ENCODE data around the gene ANKRD37.
"Not testable (repeated sequence)": the region's sequence is repeated elsewhere in the genome, so short reads cannot be mapped to it uniquely, and the experiment has no call there.

Gene ANKRD37, protein sequence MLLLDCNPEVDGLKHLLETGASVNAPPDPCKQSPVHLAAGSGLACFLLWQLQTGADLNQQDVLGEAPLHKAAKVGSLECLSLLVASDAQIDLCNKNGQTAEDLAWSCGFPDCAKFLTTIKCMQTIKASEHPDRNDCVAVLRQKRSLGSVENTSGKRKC

DNA sequence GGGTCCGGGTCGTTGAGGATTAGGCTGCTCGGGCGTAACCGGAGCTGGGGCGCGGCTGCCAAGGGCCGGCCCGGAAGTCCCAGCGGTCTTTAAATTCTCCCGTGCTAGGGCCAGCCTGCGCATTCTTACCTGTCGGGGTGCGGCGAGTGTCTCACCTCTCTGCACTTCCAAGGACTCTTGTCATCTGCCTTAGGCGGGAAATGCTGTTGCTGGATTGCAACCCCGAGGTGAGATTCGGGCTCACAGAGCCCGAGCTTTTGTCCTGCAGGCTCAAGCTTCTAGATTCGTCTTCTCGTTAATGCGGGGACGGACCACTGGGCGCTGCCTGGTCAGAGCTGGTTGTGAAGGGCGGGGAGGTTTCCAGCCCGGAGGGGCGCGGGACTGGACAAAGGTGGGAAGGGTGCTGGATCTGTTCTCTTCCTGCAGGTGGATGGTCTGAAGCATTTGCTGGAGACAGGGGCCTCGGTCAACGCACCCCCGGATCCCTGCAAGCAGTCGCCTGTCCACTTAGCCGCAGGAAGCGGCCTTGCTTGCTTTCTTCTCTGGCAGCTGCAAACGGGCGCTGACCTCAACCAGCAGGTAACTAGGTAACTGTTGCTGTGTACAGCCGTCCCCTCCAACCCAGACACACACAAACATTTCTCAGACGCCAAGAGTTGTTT is at the start of gene ANKRD37:
ANKRD37 (plus strand) TSS at position 118 of the 662 bp plus-strand sequence; CDS start at position 201, 83 bp downstream.
- Mint-ChIP-seq H3K4me3 (peak within 1 kb of the TSS; percentile 84), H3K27me3 (peaks cover 2% of the 10 kb centered on the region), H3K36me3 (ENCODE audit: low read depth) (peaks cover 44% of the 10 kb centered on the region), H3K4me1 (ENCODE audit: low read depth) (peaks cover 23% of the 10 kb centered on the region), H3K27ac (peak within 1 kb of the TSS; percentile 84), H3K9me3 (no peaks in the 10 kb centered on the region)
- intact Hi-C loops (cut with micrococcal nuclease): loop anchor here (1.0 to 10.0 kb wide), 4 partner anchors 28 to 795 kb away; partner anchors contain the start of genes CCDC110, CFAP97, CYP4V2 and SNX25

DNA sequence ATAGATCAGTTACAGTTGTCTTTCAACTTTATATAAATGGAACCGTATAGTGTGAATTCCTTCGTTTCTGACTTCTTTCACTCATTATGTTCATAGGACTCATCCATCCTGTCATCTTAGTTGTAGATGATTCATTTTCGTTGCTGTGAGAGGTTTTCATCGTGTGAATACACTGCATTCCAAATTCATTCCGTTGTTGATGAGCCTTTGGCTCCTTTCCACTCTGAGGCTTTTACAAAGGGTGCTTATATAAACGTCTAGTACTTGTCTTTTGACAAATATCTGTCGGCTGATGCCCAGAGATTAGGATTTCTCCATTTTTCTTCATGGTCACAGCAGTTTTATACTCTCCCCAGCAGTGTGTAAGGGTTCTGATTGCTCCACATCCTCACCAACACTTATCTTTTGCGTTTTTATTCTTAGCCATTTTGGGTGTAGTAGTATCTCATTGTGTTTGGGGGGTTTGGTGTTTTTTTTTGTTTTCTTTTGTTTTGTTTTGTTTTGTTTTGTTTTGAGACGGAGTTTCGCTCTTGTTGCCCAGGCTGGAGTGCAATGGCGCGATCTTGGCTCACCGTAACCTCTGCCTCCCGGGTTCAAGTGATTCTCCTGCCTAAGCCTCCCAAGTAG is 49.6 kb upstream of the ANKRD37 start:
- H3K27ac Mint-ChIP-seq: no peak overlapping the region
- H3K36me3 Mint-ChIP-seq (ENCODE audit: low read depth): no peaks in the 10 kb centered on the region
- no peak overlapping the region for H3K4me3 Mint-ChIP-seq
- no peaks in the 10 kb centered on the region for H3K4me1 Mint-ChIP-seq (ENCODE audit: low read depth)
- no peaks in the 10 kb centered on the region for H3K9me3 Mint-ChIP-seq
- H3K27me3 Mint-ChIP-seq: peaks cover 3% of the 10 kb centered on the region
- intact Hi-C loops (cut with micrococcal nuclease): no loop called here

DNA sequence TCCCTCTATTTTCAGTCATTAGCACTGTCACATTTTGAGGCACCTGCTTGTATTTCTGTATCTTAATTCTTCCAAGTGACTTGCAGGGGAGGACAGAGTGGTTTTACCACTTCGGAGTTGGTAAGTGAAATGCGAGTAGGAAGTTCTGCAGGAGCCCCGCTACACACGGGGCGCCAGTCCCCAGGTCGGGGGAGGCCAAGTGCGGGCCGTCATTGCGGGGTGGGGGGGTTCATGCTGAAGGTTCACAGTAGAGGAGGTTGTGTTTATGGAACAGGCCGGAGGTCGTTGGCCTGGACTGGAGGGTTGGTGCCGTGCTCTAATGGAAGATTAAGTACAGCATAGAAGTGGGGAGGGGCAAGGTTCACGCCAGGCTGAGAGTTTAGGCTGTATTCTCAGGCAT is 45.0 kb upstream of the ANKRD37 start:
- Mint-ChIP-seq H3K9me3 (no peaks in the 10 kb centered on the region), H3K27ac (no peak overlapping the region), H3K27me3 (peaks cover 4% of the 10 kb centered on the region), H3K36me3 (ENCODE audit: low read depth) (no peaks in the 10 kb centered on the region), H3K4me1 (ENCODE audit: low read depth) (no peaks in the 10 kb centered on the region), H3K4me3 (no peak overlapping the region)
- intact Hi-C loops (cut with micrococcal nuclease): no loop called here

DNA sequence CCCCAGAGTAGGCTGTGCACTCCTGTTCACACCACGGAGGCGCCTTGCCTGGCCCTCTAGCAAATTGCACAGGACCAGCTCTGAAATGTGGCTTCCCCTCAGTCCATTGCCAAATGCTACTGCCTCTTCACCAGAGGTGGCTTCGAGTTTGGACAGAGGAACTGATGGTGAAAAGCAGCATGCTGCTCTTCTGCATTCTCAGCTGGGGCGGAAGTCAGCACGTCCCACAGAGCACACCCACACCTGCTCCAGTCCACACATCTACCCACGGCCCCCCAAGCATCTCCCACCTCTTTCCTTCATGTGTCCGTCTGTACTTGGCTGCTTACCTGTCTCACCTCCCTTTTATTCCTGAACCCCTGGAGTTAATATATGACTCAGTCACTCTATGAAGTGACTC is 44.4 kb upstream of the ANKRD37 start:
- H3K27me3 Mint-ChIP-seq: peaks cover 4% of the 10 kb centered on the region
- no peaks in the 10 kb centered on the region for H3K36me3 Mint-ChIP-seq (ENCODE audit: low read depth)
- H3K4me3 Mint-ChIP-seq: no peak overlapping the region
- no peaks in the 10 kb centered on the region for H3K4me1 Mint-ChIP-seq (ENCODE audit: low read depth)
- no peak overlapping the region for H3K27ac Mint-ChIP-seq
- H3K9me3 Mint-ChIP-seq: no peaks in the 10 kb centered on the region
- intact Hi-C loops (cut with micrococcal nuclease): no loop called here

DNA sequence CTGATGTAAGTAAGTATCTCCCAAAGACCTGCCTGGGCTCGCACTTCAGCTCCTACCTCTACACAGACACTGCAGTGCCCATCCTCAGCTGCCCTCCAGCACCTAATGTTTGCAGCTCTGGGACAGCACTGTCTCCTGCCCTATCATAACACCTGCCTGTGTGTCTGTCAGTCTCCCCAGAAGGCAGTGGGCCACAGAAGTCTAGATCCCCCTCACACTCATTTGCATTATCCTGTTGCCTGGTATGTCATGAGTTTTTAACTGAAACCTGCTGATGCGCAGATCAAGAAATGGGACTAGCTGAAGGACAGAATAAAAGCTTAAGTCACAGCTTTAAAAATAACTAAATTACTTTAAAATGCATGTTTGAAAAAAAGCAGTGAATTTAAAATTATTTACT is 43.9 kb upstream of the ANKRD37 start:
- no peaks in the 10 kb centered on the region for H3K36me3 Mint-ChIP-seq (ENCODE audit: low read depth)
- H3K9me3 Mint-ChIP-seq: no peaks in the 10 kb centered on the region
- intact Hi-C loops (cut with micrococcal nuclease): no loop called here
- no peak overlapping the region for H3K27ac Mint-ChIP-seq
- no peak overlapping the region for H3K4me3 Mint-ChIP-seq
- H3K4me1 Mint-ChIP-seq (ENCODE audit: low read depth): no peaks in the 10 kb centered on the region
- peaks cover 4% of the 10 kb centered on the region for H3K27me3 Mint-ChIP-seq

DNA sequence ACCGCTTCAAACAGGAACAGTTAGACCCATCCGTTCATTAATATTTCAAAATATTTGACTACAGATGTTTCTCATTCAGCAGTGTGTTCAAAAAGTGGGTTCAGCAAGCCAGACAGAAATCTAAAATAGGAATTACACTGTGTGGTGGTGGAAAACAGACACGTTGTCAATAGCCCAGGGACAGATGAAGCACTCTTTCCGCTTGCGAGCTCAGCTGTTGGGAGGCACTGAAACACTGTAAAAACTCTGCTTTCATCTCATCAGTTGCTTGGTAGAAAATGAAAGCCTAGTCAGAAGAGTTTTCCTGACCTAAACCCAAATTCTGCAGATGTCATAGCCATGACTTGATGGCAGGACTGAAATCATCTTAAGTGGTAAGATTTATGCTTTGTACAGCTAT is 39.4 kb upstream of the ANKRD37 start:
- no peak overlapping the region for H3K4me3 Mint-ChIP-seq
- no peaks in the 10 kb centered on the region for H3K9me3 Mint-ChIP-seq
- H3K27me3 Mint-ChIP-seq: peaks cover 4% of the 10 kb centered on the region
- H3K4me1 Mint-ChIP-seq (ENCODE audit: low read depth): no peaks in the 10 kb centered on the region
- H3K36me3 Mint-ChIP-seq (ENCODE audit: low read depth): no peaks in the 10 kb centered on the region
- H3K27ac Mint-ChIP-seq: no peak overlapping the region
- intact Hi-C loops (cut with micrococcal nuclease): no loop called here

DNA sequence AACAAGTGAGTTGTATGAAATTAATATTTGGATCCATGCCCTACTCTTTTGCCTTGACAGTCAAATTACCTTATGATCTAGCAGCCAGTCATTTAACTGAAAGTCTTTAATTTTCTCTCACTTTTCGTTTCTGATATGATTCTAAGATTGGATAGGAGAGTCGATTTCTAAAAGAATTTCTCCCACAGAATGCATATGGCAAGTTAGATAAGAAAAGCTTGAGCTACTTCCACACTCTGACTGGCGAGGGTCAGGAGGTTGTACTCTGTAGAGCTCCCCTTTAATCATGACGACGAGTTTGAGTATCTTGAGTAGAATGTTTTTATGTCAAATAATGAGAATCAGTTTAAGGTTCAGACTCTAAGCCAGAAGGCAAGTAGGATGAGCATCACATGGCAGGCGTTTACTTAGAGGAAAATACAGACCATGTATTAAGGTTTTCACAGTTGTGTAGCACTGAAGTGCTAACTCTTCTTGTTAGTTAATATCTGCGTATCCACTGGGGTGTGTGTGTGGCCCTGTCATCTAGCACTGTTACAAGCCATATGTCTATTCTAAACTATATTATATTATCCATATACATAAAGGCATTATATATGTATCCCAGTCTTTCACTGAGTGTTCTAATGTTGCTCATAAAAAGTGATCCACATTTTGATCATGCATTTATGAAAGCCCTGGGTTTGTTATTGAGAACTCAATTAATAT is 38.8 kb upstream of the ANKRD37 start:
- Mint-ChIP-seq H3K4me1 (ENCODE audit: low read depth) (no peaks in the 10 kb centered on the region), H3K9me3 (no peaks in the 10 kb centered on the region), H3K36me3 (ENCODE audit: low read depth) (no peaks in the 10 kb centered on the region), H3K27ac (no peak overlapping the region), H3K4me3 (no peak overlapping the region), H3K27me3 (no peaks in the 10 kb centered on the region)
- intact Hi-C loops (cut with micrococcal nuclease): no loop called here

DNA sequence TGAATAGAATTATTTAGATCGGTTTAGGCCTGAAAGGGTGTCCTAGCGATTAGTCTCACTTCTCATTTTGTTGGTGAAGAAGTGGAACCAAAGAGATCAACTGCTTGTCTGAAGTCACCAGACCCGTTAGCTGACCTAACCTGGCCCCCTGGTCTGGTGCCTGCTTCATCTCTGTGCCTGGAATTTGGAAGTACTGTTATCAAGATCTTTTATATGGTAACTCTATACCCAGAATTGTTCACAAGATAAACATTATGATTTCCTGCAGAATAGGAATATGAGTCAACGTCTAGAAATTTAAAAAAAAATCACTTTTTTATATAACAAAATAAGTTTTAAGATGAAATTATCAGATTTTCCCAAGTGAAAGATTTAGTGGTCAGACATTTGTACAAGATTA is 38.1 kb upstream of the ANKRD37 start:
- Mint-ChIP-seq H3K27me3 (no peaks in the 10 kb centered on the region), H3K27ac (no peak overlapping the region), H3K4me3 (no peak overlapping the region), H3K4me1 (ENCODE audit: low read depth) (no peaks in the 10 kb centered on the region), H3K36me3 (ENCODE audit: low read depth) (no peaks in the 10 kb centered on the region), H3K9me3 (no peaks in the 10 kb centered on the region)
- intact Hi-C loops (cut with micrococcal nuclease): no loop called here

DNA sequence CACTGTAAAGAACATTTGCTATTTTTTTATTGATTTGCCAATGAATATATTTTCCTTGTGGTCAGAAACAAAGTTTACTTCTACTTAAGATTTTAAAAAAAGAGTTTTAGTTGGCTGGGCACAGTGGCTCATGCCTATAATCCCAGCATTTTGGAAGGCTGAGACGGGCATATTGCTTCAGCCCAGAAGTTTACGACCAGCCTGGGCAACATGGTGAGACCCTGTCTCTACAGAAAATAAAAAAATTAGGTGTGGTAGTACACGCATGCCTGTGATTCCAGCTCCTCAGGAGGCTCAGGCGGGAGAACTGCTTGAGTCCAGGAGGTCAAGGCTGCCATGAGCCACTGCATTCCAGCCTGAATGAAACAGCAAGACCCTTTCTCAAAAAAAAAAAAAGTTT is 37.7 kb upstream of the ANKRD37 start:
- intact Hi-C loops (cut with micrococcal nuclease): no loop called here
- H3K36me3 Mint-ChIP-seq (ENCODE audit: low read depth): no peaks in the 10 kb centered on the region
- H3K4me1 Mint-ChIP-seq (ENCODE audit: low read depth): no peaks in the 10 kb centered on the region

DNA sequence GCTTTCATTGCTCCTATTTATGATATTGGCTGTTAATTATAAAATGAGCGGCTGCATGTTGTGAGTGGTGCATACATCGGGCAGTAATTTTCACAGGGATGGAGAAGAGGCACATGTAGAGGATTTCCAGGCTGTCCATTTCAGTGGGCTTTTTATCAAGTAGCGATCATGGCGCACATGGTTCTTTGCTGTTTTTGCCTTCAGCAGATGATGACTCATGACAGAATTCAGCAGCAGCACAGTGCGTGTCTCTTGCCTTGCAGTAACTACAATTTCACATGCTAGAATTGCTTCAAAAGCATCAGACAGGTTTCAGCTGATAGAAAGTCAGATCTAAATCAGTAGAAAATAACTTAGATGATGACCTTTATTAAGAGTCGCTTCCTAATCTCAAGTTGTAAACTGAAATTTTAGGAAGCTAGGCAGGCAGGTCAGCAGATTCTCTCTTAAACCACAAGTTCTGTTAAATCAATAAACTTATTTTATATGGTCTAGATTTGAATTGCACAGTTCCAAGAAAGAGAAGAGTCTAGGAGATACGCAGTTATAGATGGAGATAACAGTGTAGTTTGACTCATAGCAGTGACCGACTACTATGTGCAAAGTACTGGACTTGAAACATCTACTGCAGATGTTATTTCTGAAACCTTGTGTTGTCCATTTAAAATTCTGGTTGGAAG is 36.7 kb upstream of the ANKRD37 start:
- H3K36me3 Mint-ChIP-seq (ENCODE audit: low read depth): no peaks in the 10 kb centered on the region
- H3K27ac Mint-ChIP-seq: no peak overlapping the region
- H3K4me1 Mint-ChIP-seq (ENCODE audit: low read depth): no peaks in the 10 kb centered on the region
- no peak overlapping the region for H3K4me3 Mint-ChIP-seq
- no peaks in the 10 kb centered on the region for H3K9me3 Mint-ChIP-seq
- H3K27me3 Mint-ChIP-seq: no peaks in the 10 kb centered on the region
- intact Hi-C loops (cut with micrococcal nuclease): no loop called here

More for the DNA sequence above, 37.7 kb upstream of the ANKRD37 start:
- no peaks in the 10 kb centered on the region for H3K9me3 Mint-ChIP-seq
- H3K27ac Mint-ChIP-seq: no peak overlapping the region
- H3K27me3 Mint-ChIP-seq: no peaks in the 10 kb centered on the region
- no peak overlapping the region for H3K4me3 Mint-ChIP-seq

DNA sequence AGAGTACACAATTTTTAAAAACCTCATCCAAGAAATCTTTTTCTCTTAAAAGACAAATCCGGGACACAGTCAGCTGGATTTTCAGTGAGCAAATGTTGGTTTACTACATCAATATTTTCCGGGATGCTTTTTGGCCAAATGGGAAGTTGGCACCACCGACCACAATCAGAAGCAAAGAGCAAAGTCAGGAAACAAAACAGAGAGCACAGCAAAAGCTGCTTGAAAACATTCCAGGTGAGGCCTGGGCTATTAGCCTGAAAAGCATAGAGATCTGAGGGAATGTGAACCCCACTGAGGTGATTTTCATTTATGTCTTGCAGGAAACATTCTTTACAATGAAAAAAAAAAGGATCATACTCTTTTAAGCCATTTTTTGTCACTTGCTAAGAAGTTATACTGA is 34.8 kb upstream of the ANKRD37 start:
- Mint-ChIP-seq H3K4me1 (ENCODE audit: low read depth) (no peaks in the 10 kb centered on the region), H3K27me3 (no peaks in the 10 kb centered on the region), H3K9me3 (no peaks in the 10 kb centered on the region), H3K27ac (no peak overlapping the region), H3K4me3 (no peak overlapping the region), H3K36me3 (ENCODE audit: low read depth) (no peaks in the 10 kb centered on the region)
- intact Hi-C loops (cut with micrococcal nuclease): no loop called here

DNA sequence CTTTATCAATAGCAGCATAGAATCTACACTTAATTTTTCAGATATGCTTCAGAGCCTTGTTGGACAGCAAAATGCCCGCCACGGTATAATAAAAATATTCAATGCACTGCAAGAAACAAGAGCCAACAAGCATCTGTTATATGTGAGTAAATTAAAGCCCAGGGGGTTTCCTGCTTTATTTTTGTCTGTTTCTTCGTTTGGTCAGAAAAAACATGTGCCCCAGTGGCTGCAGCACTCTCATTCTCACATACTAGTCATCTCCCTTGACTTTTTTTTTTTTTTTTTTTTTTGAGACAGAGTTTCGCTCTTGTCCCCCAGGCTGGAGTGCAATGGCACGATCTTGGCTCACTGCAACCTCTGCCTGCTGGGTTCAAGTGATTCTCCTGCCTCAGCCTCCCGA is 34.1 kb upstream of the ANKRD37 start:
- H3K4me1 Mint-ChIP-seq (ENCODE audit: low read depth); H3K27me3 Mint-ChIP-seq; H3K36me3 Mint-ChIP-seq (ENCODE audit: low read depth); H3K9me3 Mint-ChIP-seq; H3K27ac Mint-ChIP-seq; intact Hi-C loops (cut with micrococcal nuclease); H3K4me3 Mint-ChIP-seq: not testable (repeated sequence)

DNA sequence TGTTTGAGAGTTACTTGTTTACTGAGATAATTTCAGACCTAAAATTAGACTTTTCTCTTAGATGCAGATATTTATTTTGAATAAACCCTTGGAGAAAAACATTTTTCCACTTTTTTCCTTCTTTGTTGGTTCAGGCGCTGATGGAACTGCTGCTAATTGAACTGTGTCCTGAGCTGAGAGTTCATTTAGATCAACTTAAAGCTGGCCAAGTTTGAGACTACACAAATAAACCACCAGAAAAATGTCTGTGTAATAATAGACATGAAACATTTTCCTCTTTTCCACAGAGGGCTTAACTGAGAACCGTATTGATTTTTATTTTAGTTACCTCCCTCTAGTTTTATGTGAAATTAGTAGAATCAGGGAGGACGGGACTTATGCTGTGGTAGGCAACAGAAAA is 33.4 kb upstream of the ANKRD37 start:
- Mint-ChIP-seq H3K4me1 (ENCODE audit: low read depth) (no peaks in the 10 kb centered on the region), H3K27me3 (no peaks in the 10 kb centered on the region), H3K4me3 (no peak overlapping the region), H3K27ac (no peak overlapping the region), H3K9me3 (no peaks in the 10 kb centered on the region), H3K36me3 (ENCODE audit: low read depth) (no peaks in the 10 kb centered on the region)
- intact Hi-C loops (cut with micrococcal nuclease): no loop called here

DNA sequence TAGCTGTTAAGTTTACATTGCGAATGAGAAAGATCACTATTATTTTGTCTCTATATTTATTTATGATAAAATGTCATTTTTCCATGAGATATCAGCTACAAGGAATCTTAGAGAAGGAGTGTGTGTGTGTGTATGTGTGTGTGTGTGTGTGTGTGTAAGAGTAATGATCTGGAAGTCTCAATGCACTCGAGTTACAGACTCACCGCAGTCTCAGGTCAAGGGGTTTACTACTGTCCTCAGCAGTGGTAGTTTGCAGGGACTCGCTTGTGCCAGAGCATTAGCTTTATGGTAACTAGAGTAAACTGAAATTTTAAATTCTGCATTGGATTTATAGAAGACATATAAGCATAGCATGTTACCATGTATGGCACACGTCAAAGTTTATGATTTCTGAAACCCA is 31.8 kb upstream of the ANKRD37 start:
- no peak overlapping the region for H3K4me3 Mint-ChIP-seq
- no peaks in the 10 kb centered on the region for H3K9me3 Mint-ChIP-seq
- H3K4me1 Mint-ChIP-seq (ENCODE audit: low read depth): no peaks in the 10 kb centered on the region
- no peaks in the 10 kb centered on the region for H3K27me3 Mint-ChIP-seq
- H3K27ac Mint-ChIP-seq: no peak overlapping the region
- H3K36me3 Mint-ChIP-seq (ENCODE audit: low read depth): no peaks in the 10 kb centered on the region
- intact Hi-C loops (cut with micrococcal nuclease): no loop called here

Measured in dendritic cell treated with granulocyte-macrophage colony-stimulating factor and Interleukin-4, amounts not matched to agents 40 ng/mL and 50 ng/mL, for 4 days (primary cell).